Large intestine (tissue), 3 donors: ENCODE data around the gene ADARB1. TPM values are rescaled to one million over a fixed set of nuclear protein-coding genes. Genes with fewer than 3 reads are reported as not detected.

ENCODE experiments used
- DNase-seq, 2 donors: peaks; one replicate each; pipeline versions ENCODE4 v3.0.0 to v3.0.0-alpha.2; 2013
- H3K27ac ChIP-seq: one replicate; pipeline ENCODE4 v1.5.1; 2013; ENCODE audit warnings: low read length
- H3K27me3 ChIP-seq: 2 replicates; pipeline ENCODE4 v1.6.1; 2013; ENCODE audit warnings: low read length; ENCODE audit not compliant: control insufficient read depth, insufficient read depth
- H3K36me3 ChIP-seq: 2 replicates; pipeline ENCODE4 v1.6.1; 2013; ENCODE audit warnings: low read length; ENCODE audit not compliant: control insufficient read depth, insufficient read depth
- H3K4me1 ChIP-seq: one replicate; pipeline ENCODE4 v1.6.1; 2013; ENCODE audit warnings: low read length; ENCODE audit not compliant: control insufficient read depth, insufficient read depth
- H3K4me3 ChIP-seq: one replicate; pipeline ENCODE4 v1.5.1; 2013; ENCODE audit warnings: low read length
- H3K9me3 ChIP-seq: one replicate; pipeline ENCODE4 v1.6.1; 2013; ENCODE audit warnings: mild to moderate bottlenecking, low read depth, low read length, moderate library complexity; ENCODE audit not compliant: control insufficient read depth
- WGBS: methylation state at CpG from one replicate; pipeline ENCODE4 v1.1.5; 2013; ENCODE audit warnings: low lambda C conversion rate; ENCODE audit not compliant: insufficient coverage; 5-methylcytosine and 5-hydroxymethylcytosine counted together
- polyA plus RNA-seq: library from polyadenylated mRNA; unstranded; fragments of 120-200 nt; gene quantifications from one replicate; pipeline ENCODE4 v1.2.1, GENCODE V29; 2013

The ADARB1 gene
- polyA plus RNA-seq, 1 donor, result 12.1 TPM

- Histone ChIP-seq H3K9me3 (no peaks in the 10 kb centered on the region), H3K27ac (no peak overlapping the region), H3K36me3 (no peaks in the 10 kb centered on the region), H3K4me3 (no peak overlapping the region), H3K4me1 (no peaks in the 10 kb centered on the region), H3K27me3 (no peaks in the 10 kb centered on the region)
- no peak for DNase-seq
- 100% methylated on average over 2 of the region's 10 CpGs for WGBS
These were observed 12.8 kb downstream of the ADARB1 start for GRCh38 chr21:45087022-45087823.

DNA sequence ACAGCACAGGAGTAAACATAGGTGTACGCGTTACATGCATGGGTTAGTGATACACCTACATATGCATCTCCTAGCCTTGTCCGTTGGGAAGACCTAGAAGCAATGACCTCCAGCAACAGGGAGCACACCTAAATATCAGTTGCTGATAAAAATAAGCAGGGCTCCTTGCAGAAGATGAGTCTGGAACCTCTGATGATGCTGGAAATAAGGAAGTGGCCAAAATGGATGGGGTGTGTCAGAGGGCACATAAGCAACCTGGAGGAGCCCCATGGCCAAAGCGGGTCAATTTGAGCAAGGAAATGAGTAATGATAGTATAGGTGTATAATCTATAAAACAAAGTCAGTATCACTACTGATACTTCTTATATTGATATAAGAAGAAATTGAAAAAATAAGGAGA, 13.7 kb downstream of the ADARB1 start:
- H3K9me3 ChIP-seq, result no peaks in the 10 kb centered on the region
- H3K36me3 ChIP-seq, result no peaks in the 10 kb centered on the region
- WGBS, result 100% methylated on average over 1 of the region's 4 CpGs
- no peak for DNase-seq
- no peaks in the 10 kb centered on the region for H3K4me1 ChIP-seq
- H3K4me3 ChIP-seq, result no peak overlapping the region
- H3K27me3 ChIP-seq, result no peaks in the 10 kb centered on the region
- no peak overlapping the region for H3K27ac ChIP-seq

- Histone ChIP-seq H3K4me1 (no peaks in the 10 kb centered on the region), H3K27me3 (no peaks in the 10 kb centered on the region), H3K27ac (no peak overlapping the region), H3K4me3 (no peak overlapping the region), H3K9me3 (no peaks in the 10 kb centered on the region), H3K36me3 (no peaks in the 10 kb centered on the region)
- no peak for DNase-seq
- WGBS, result no CpG with 5 or more reads among the region's 8 CpGs
These were observed 14.3 kb downstream of the ADARB1 start for GRCh38 chr21:45088729-45089128.

DNA sequence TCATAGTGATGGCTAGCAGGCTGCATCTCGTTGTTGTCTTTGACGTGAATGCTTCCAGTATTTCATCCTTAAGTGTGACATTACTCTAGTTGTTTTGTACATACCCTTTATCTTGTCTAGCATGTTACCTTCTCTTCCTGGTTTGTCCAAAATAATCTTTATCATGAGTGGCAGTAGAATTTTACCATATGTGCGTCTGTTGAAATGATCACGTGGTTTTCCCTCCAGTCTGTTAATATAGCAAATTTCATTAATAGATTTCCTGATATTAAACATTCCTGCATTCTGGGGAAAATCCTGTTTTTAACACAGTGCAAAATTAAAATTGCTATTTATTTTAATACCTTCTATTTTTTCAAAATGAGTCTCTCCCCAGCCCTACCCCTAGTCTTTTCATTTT, 15.6 kb downstream of the ADARB1 start:
- DNase-seq, result no peak
- Histone ChIP-seq H3K4me1 (no peaks in the 10 kb centered on the region), H3K27ac (no peak overlapping the region), H3K9me3 (no peaks in the 10 kb centered on the region), H3K27me3 (no peaks in the 10 kb centered on the region), H3K36me3 (no peaks in the 10 kb centered on the region), H3K4me3 (no peak overlapping the region)
- WGBS, result 100% methylated on average over 1 of the region's 4 CpGs

- DNase-seq, result no peak
- Histone ChIP-seq H3K27ac (no peak overlapping the region), H3K27me3 (no peaks in the 10 kb centered on the region), H3K36me3 (no peaks in the 10 kb centered on the region), H3K4me1 (no peaks in the 10 kb centered on the region), H3K4me3 (no peak overlapping the region), H3K9me3 (no peaks in the 10 kb centered on the region)
- 100% methylated on average over 3 of the region's 4 CpGs for WGBS
These were observed 16.6 kb downstream of the ADARB1 start for GRCh38 chr21:45090966-45091365.

- WGBS, result 75% methylated on average over 2 of the region's 7 CpGs
- no peaks in the 10 kb centered on the region for H3K36me3 ChIP-seq
- H3K4me1 ChIP-seq, result no peaks in the 10 kb centered on the region
- no peak overlapping the region for H3K4me3 ChIP-seq
- no peak overlapping the region for H3K27ac ChIP-seq
- H3K9me3 ChIP-seq, result no peaks in the 10 kb centered on the region
- H3K27me3 ChIP-seq, result no peaks in the 10 kb centered on the region
- no peak for DNase-seq
These were observed 17.4 kb downstream of the ADARB1 start for GRCh38 chr21:45091550-45092322.

DNA sequence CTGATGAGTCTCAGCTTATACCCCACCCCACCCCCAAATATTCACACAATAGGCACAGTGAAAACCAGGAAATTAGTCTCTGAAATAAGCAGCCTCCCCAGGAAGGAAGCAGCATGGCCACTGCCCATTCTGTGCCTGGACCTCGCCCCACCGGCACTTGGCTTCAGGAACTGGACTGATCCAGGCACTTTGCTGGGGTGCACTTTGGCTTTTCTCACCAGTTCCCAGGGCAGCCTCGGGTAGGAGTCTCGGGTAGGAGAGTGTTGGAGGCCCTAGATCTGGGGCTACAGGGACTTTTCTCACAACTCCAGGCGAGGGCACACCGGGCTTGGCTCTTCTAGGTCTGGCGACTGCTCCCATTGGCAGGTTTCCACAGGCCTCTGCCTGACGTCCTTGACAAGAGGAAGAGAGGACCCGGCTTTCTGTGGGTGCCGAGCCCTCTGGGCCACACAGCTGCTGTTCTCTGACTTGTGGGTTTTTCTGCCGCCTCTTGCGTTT, 18.7 kb downstream of the ADARB1 start:
- DNase-seq, result no peak

GRCh38 chr21:45094412-45094811, 20.0 kb downstream of the ADARB1 start:
- WGBS, result no CpG with 5 or more reads among the region's 7 CpGs
- DNase-seq, result no peak
- Histone ChIP-seq H3K36me3 (no peaks in the 10 kb centered on the region), H3K4me3 (no peak overlapping the region), H3K9me3 (no peaks in the 10 kb centered on the region), H3K27ac (no peak overlapping the region), H3K27me3 (no peaks in the 10 kb centered on the region), H3K4me1 (no peaks in the 10 kb centered on the region)

More for the DNA sequence above, 18.7 kb downstream of the ADARB1 start:
- Histone ChIP-seq H3K4me1 (no peaks in the 10 kb centered on the region), H3K4me3 (no peak overlapping the region), H3K27me3 (no peaks in the 10 kb centered on the region), H3K36me3 (no peaks in the 10 kb centered on the region), H3K9me3 (no peaks in the 10 kb centered on the region), H3K27ac (no peak overlapping the region)
- no CpG with 5 or more reads among the region's 12 CpGs for WGBS

DNA sequence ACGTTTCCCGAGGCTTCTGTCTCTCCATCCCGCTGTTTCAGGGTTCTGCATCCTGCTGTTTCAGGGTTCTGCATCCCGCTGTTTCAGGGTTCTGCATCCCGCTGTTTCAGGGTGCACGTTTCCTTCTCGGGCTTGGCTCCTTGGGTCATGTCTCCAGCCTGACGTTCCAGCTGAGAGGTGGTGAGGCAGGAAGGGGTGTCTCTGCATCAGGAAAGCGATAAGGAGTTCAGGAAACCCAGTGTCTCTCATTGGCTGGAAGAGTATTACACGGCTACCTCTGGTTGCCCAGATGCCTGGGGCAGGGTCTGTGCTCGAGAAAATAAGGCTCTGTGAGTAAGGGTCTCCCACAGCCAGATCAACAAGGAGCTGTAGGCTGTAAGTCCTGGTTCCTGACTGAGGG, 21.1 kb downstream of the ADARB1 start:
- Histone ChIP-seq H3K27ac (no peak overlapping the region), H3K27me3 (no peaks in the 10 kb centered on the region), H3K4me1 (no peaks in the 10 kb centered on the region), H3K9me3 (no peaks in the 10 kb centered on the region), H3K4me3 (no peak overlapping the region), H3K36me3 (no peaks in the 10 kb centered on the region)
- no CpG with 5 or more reads among the region's 11 CpGs for WGBS
- no peak for DNase-seq

DNA sequence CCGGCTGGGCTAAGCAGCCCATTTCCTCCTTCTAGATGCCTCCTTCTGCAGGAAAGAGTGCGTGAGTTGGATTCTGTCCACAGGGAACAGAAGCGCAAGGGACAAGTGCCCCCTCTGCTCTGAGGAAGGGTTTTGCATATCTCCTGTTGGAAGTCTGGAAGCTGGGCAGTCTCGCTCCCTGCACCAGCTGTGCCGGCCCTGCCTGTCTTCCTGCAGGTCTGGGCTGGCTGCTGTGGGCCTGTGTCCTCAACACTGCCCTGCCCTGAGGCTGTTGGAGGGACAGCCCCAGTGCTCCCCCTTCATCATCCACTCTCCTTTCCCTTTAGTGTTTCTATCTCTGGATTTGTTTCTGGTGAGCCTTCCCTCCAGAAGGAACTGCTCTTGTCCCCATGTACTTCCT, 21.8 kb downstream of the ADARB1 start:
- Histone ChIP-seq H3K36me3 (no peaks in the 10 kb centered on the region), H3K27ac (no peak overlapping the region), H3K27me3 (no peaks in the 10 kb centered on the region), H3K9me3 (no peaks in the 10 kb centered on the region), H3K4me1 (no peaks in the 10 kb centered on the region), H3K4me3 (no peak overlapping the region)
- no peak for DNase-seq
- WGBS, result no CpG with 5 or more reads among the region's 5 CpGs
